Smooth muscle cell (in vitro differentiated cells): ENCODE measurements around the gene ZFR2. TPM values are rescaled to one million over a fixed set of nuclear protein-coding genes. Genes with fewer than 3 reads are reported as not detected.

Experiments used
- DNase-seq: peaks from one replicate; lab custom pipeline; 2025; ENCODE audit not compliant: unreplicated experiment; lab: John Stamatoyannopoulos, UW
- H2AFZ ChIP-seq: fragments of 200-600 bp; sonication (generic); 2 replicates; pipeline ENCODE4 v1.6.0; 2016; ENCODE audit warnings: antibody characterized with exemption, low read depth, mild to moderate bottlenecking
- H3F3A ChIP-seq: fragments of 200-600 bp; sonication (generic); 2 replicates; pipeline ENCODE4 v1.6.0; 2017; ENCODE audit warnings: antibody characterized with exemption, low read depth
- H3K27ac ChIP-seq: fragments of 200-600 bp; sonication (generic); 2 replicates; pipeline ENCODE4 v1.5.1; 2016; ENCODE audit warnings: low read depth, mild to moderate bottlenecking
- H3K27me3 ChIP-seq: fragments of 200-600 bp; sonication (generic); 2 replicates; pipeline ENCODE4 v1.6.1; 2016; ENCODE audit warnings: low read depth, mild to moderate bottlenecking
- H3K36me3 ChIP-seq: fragments of 200-600 bp; sonication (generic); 2 replicates; pipeline ENCODE4 v1.5.1; 2016; ENCODE audit warnings: low read depth
- H3K4me1 ChIP-seq: fragments of 200-600 bp; sonication (generic); 2 replicates; pipeline ENCODE4 v1.5.1; 2016; ENCODE audit warnings: low read depth
- H3K4me2 ChIP-seq: fragments of 200-600 bp; sonication (generic); 2 replicates; pipeline ENCODE4 v1.6.0; 2016; ENCODE audit warnings: mild to moderate bottlenecking
- H3K4me3 ChIP-seq: fragments of 200-600 bp; sonication (generic); 2 replicates; pipeline ENCODE4 v1.5.1; 2016; ENCODE audit warnings: mild to moderate bottlenecking
- H3K79me2 ChIP-seq: fragments of 200-600 bp; sonication (generic); 2 replicates; pipeline ENCODE4 v1.6.0; 2016; ENCODE audit warnings: low read depth, mild to moderate bottlenecking
- H3K9ac ChIP-seq: fragments of 200-600 bp; sonication (generic); 2 replicates; pipeline ENCODE4 v1.6.0; 2016; ENCODE audit warnings: low read depth
- H3K9me3 ChIP-seq: fragments of 200-600 bp; sonication (generic); replicated peaks from 2 replicates; pipeline ENCODE4 v1.5.1; 2016; ENCODE audit warnings: low read depth
- H4K20me1 ChIP-seq: fragments of 200-600 bp; sonication (generic); 2 replicates; pipeline ENCODE4 v1.6.0; 2016; ENCODE audit warnings: low read depth
- WGBS: methylation state at CpG from one replicate; pipeline ENCODE4 v1.1.7; 2016; ENCODE audit warnings: low lambda C conversion rate; 5-methylcytosine and 5-hydroxymethylcytosine counted together
- polyA plus RNA-seq: library from polyadenylated mRNA; unstranded; fragments of >200 nt; fragmentation: Nextera tagmentation; extraction: Ambion mirVana; gene quantifications from 2 replicates; pipeline ENCODE4 v1.2.1, GENCODE V29; 2016
- total RNA-seq: library from RNA; depleted of rRNA; stranded (reverse); fragments of >200 nt; gene quantifications from 2 replicates; pipeline ENCODE4 v1.2.3, GENCODE V29; 2014
- TF ChIP-seq, protein P1 (sequence below): fragments of 200-600 bp; sonication (generic); IDR thresholded peaks from 2 replicates; pipeline ENCODE4 v1.5.1; 2017; ENCODE audit warnings: borderline replicate concordance, mild to moderate bottlenecking, antibody characterized with exemption; ENCODE audit not compliant: insufficient read depth, poor library complexity, severe bottlenecking

The ZFR2 gene
- total and polyA plus RNA-seq, 2 experiments from 2014 or later, result 0.54 to 1.8 TPM

DNA sequence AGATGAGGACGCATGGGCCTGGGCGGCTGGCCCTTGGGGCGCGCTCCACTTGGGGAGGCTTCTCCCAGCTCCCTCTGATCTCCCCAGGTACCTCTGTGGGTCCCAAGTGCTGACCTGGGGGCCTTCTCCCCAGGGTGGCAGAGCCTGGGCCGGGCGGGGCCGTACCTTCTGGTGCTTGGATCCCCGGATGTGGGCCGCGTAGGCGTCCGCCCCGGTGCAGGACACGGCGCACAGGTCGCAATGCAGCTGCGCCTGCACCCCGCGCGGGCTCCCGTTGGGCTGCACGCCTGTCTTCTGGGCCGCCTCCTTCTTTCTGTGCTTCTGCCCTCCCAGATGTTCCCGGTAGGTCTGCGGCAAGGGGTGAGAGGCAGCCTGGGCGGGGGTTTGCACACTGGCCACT lies 41.5 kb downstream of the ZFR2 start:
- DNase-seq, result no peak
- TF ChIP-seq, protein P1, sequence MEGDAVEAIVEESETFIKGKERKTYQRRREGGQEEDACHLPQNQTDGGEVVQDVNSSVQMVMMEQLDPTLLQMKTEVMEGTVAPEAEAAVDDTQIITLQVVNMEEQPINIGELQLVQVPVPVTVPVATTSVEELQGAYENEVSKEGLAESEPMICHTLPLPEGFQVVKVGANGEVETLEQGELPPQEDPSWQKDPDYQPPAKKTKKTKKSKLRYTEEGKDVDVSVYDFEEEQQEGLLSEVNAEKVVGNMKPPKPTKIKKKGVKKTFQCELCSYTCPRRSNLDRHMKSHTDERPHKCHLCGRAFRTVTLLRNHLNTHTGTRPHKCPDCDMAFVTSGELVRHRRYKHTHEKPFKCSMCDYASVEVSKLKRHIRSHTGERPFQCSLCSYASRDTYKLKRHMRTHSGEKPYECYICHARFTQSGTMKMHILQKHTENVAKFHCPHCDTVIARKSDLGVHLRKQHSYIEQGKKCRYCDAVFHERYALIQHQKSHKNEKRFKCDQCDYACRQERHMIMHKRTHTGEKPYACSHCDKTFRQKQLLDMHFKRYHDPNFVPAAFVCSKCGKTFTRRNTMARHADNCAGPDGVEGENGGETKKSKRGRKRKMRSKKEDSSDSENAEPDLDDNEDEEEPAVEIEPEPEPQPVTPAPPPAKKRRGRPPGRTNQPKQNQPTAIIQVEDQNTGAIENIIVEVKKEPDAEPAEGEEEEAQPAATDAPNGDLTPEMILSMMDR, result no peak
- Histone ChIP-seq H3K9ac (no peak overlapping the region), H3K36me3 (no peaks in the 10 kb centered on the region), H3K27me3 (no peaks in the 10 kb centered on the region), H2AFZ (no peak overlapping the region), H3K27ac (no peak overlapping the region), H3K79me2 (no peaks in the 10 kb centered on the region), H3F3A (no peaks in the 10 kb centered on the region), H3K4me3 (no peak overlapping the region), H4K20me1 (no peaks in the 10 kb centered on the region), H3K9me3 (no peaks in the 10 kb centered on the region), H3K4me2 (no peak overlapping the region), H3K4me1 (no peaks in the 10 kb centered on the region)
- 97% methylated on average over 24 of the region's 26 CpGs for WGBS

DNA sequence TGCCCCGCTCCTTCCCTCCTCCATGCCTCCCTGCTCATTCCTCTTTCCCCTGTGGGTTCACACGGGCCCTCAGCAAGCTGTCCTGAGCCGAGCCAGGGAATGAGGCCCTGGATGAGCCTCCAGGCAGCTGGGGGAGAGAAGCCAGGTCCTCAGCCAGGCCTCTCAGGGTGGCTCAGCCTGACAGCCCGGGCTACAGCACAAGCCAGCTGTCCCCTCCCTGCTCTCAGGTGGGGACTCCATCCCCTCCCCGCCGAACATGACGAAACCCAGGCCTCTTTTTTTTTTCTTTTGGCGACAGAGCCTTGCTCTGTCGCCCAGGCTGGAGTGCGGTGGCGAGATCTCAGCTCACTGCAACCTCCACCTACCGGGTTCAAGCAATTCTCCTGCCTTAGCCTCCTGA lies 42.7 kb downstream of the ZFR2 start:
- DNase-seq, result no peak
- H2AFZ ChIP-seq, result no peak overlapping the region
- no peaks in the 10 kb centered on the region for H4K20me1 ChIP-seq
- no peak overlapping the region for H3K4me2 ChIP-seq
- TF ChIP-seq, protein P1, result no peak
- no peak overlapping the region for H3K4me3 ChIP-seq
- H3K27ac ChIP-seq, result no peak overlapping the region
- H3K9ac ChIP-seq, result no peak overlapping the region
- no peaks in the 10 kb centered on the region for H3K4me1 ChIP-seq
- no peaks in the 10 kb centered on the region for H3K36me3 ChIP-seq
- 64% methylated on average over 11 of the region's 12 CpGs for WGBS
- H3K79me2 ChIP-seq, result no peaks in the 10 kb centered on the region
- H3K27me3 ChIP-seq, result no peaks in the 10 kb centered on the region
- no peaks in the 10 kb centered on the region for H3K9me3 ChIP-seq
- H3F3A ChIP-seq, result no peaks in the 10 kb centered on the region

DNA sequence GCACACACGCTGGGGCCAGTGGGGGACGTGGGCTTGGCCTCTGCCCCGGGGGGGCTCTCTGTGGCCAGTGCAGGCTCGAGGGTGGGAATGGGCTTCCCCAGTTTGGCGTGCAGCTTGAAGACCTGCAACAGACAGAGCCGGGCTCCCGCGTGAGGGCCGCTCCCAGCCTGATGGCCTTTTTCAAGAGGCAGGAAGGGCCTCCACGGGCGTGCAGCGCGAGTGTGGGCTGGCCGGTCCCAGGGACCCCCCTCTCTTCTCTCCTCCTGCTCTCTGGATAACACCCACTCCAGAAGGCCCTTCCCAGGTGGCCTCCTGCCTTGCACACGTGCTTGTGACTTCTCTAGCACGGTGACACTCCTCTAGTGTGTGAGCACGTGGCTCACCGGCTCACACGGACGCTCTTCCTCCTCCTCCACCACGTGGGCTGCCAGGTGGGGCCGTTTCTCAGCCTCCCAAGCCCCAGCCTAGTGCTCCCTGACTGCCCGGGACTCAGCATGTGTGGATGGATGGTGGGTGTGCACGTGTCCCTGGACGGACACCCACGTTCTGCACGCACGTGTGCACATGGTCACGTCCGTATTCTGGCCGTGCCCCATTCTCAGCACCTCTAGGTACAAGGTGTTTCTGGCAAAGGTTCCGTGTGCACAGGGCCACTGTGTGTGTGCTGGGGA lies 43.4 kb downstream of the ZFR2 start:
- H3K36me3 ChIP-seq, result no peaks in the 10 kb centered on the region
- H2AFZ ChIP-seq, result no peak overlapping the region
- H3K27ac ChIP-seq, result no peak overlapping the region
- H3K9ac ChIP-seq, result no peak overlapping the region
- WGBS, result 89% methylated on average over 30 of the region's 32 CpGs
- no peaks in the 10 kb centered on the region for H3F3A ChIP-seq
- H4K20me1 ChIP-seq, result no peaks in the 10 kb centered on the region
- H3K4me2 ChIP-seq, result no peak overlapping the region
- no peak for DNase-seq
- no peak overlapping the region for H3K4me3 ChIP-seq
- no peaks in the 10 kb centered on the region for H3K79me2 ChIP-seq
- H3K9me3 ChIP-seq, result no peaks in the 10 kb centered on the region
- no peaks in the 10 kb centered on the region for H3K4me1 ChIP-seq
- TF ChIP-seq, protein P1, result no peak
- H3K27me3 ChIP-seq, result no peaks in the 10 kb centered on the region

DNA sequence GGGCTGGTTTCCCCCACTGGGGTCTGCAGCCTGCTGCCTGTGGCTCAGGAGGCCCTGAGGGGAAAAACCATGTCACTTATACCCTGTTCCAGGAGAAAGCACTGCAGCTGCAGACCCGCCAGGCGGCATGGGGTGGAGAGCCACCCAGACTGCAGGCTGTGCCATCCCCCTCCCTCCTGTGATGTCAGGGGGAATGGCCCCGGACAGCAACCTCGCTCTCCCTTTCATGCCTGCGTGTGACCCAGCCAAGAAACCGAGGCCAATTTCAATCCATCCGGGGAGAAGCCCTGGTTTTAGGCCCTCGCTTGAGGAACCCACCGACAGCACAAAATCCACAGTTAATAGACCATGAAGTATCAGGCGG lies 45.5 kb downstream of the ZFR2 start:
- TF ChIP-seq, protein P1, result no peak
- no peaks in the 10 kb centered on the region for H3K9me3 ChIP-seq
- H3K9ac ChIP-seq, result no peak overlapping the region
- H3K27ac ChIP-seq, result no peak overlapping the region
- no peaks in the 10 kb centered on the region for H3F3A ChIP-seq
- H4K20me1 ChIP-seq, result no peaks in the 10 kb centered on the region
- H3K4me1 ChIP-seq, result no peaks in the 10 kb centered on the region
- H3K4me2 ChIP-seq, result no peak overlapping the region
- DNase-seq, result no peak
- no peak overlapping the region for H2AFZ ChIP-seq
- 89% methylated on average over 10 of the region's 10 CpGs for WGBS
- no peaks in the 10 kb centered on the region for H3K27me3 ChIP-seq
- H3K79me2 ChIP-seq, result no peaks in the 10 kb centered on the region
- H3K4me3 ChIP-seq, result no peak overlapping the region
- no peaks in the 10 kb centered on the region for H3K36me3 ChIP-seq
